Embryonic facial prominence (tissue), 1 donor: ENCODE data around the gene INS.

Experiments used
- DNase-seq: peaks from one replicate; pipeline ENCODE4 v3.0.0-alpha.2; 2016; ENCODE audit errors: extremely low spot score

INS gene

GRCh38 chr11:2144544-2145248, 16.3 kb downstream of the INS start:
- DNase-seq: no peak

- DNase-seq: no peak
Observed at GRCh38 chr11:2143799-2144543, 17.0 kb downstream of the INS start.

DNA sequence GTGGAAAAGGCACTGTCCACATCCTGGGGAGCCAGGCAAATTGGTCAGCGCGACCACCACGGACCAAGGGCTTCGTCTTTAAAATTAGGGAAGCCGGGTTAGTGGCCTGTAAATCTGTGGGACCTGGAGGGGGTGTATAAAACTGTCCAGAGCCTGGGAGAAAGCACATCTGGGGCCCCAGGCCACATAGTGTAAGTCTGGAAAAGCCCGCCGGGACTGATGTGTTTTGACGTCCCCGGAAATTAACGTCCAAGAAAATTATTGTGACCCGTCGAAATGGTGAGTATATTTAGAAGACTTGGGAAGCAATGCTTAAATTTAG, 17.6 kb downstream of the INS start:
- DNase-seq: no peak

DNA sequence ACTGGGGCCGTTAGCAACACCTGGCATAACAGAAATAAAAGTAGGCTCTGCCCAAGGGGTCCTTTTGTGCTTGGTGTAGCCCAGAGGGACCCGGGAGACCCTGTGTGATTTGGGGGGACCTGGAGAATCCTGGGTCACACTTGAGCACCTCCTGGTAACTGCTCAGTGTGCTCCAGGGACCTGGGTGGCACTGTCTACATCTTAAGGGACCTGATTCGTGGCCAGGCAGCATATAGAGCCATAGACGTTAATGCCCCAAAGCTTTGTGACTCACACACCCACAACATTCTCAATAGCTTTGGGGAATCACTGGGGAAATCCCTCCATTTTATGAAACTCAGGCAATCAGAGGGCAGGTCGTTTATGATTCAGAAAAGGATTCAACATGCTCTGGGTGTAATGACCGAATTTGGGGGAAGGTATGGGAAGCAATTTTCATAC, 18.2 kb downstream of the INS start:
- DNase-seq: no peak

DNA sequence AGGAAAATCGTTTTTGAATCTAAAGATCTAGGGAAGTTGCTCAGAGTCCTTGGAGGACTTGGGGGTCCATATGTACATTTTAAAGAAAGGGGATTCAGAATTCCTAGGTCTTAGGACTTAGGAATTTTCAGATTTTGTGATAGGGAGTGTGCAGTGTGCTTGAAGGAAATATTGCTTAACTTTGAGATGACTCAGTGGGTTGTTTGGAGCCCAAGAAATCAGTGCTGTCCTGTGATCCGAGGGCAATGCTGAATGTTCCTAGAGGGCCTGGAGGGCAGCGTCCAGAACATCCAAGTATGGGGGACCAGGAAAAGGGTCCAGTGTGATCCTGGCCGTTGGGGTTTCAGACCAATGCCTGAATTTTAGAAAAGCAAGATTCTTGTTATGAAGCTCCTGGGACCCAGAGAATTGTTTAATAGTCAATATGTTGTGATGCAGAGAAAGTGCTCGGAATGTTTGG, 18.7 kb downstream of the INS start:
- no peak for DNase-seq

GRCh38 chr11:2140411-2141400, 20.3 kb downstream of the INS start:
- DNase-seq: no peak

DNA sequence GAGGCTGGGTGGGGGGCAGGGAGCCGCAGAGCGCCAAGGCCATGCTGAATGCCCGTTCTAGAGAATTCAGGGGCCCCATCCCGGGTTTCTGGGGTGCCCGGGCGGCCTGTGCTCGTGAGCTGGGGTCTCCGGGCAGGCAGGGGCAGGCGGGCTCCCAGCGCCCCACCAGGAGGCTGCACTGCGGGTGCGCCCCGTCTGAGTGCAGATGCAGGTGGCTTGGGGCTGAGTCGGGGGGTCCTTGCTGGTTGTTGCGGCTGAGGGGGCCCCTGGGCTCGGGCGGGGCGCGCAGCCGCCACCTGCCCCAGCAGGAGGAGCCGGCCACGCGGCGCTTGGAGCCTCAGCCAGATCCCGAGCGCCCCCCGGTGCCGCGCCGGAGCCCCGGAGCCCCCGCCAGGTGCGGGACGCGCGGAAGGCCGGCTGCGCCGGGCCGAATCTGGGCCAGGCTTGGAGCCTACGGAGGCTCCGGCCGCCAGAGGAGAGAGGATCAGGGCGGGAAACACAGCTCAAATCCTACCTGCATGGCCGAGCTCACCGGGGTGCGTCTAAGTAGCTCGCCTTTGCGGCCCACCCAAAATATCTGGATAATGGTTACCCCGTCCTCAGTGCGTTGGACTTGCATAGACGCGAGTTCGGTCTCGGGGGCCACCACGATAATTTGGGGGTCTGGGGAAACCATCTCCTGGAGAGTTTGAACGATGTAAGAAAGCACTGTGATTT, 21.2 kb downstream of the INS start:
- DNase-seq: no peak

DNA sequence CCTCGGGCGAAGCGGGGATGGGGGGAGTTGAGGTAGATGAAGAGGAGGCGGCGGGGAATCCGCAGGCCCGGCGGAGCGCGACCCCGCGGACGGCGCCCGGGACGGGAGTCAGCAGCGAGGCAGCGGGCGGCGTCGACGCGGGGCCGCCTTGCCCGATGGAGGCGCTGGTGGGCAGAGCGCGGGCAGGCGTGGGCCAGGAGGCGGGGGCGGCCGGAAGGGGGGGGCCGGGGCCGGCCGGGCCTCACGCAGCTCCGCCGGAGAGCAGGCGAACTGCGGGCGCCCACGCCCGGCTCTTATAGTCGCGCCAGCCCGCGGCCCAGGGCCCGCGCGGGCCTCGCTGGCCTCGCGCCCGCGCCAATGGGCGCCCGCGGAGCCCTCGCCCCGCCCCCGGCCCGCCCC, 21.9 kb downstream of the INS start, which contains the start of gene IGF2:
TSS of gene IGF2 (minus strand) at position 267 of the 399 bp plus-strand sequence. CDS start 3,866 bp downstream, outside the sequence.
- DNase-seq: no peak

GRCh38 chr11:2138431-2139122, 22.4 kb downstream of the INS start:
- peak; percentile 38 for DNase-seq

GRCh38 chr11:2138068-2138430, 23.0 kb downstream of the INS start:
- no peak for DNase-seq

- peak; percentile 50 for DNase-seq
Observed at GRCh38 chr11:2137202-2138067, 23.6 kb downstream of the INS start.

DNA sequence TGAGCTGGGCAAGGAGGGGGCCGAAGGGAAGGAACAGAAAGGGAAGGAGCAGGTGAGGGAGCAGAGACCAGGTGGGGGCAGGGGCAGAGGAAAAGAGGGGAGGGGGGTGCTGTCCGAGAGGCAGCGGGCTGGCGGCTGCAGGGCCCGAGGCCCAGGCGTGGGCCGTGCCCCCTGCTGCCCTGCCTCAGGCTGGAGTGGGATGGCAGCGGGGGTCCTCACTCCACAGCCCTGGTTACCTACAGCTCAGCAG, 24.1 kb downstream of the INS start:
- no peak for DNase-seq

DNA sequence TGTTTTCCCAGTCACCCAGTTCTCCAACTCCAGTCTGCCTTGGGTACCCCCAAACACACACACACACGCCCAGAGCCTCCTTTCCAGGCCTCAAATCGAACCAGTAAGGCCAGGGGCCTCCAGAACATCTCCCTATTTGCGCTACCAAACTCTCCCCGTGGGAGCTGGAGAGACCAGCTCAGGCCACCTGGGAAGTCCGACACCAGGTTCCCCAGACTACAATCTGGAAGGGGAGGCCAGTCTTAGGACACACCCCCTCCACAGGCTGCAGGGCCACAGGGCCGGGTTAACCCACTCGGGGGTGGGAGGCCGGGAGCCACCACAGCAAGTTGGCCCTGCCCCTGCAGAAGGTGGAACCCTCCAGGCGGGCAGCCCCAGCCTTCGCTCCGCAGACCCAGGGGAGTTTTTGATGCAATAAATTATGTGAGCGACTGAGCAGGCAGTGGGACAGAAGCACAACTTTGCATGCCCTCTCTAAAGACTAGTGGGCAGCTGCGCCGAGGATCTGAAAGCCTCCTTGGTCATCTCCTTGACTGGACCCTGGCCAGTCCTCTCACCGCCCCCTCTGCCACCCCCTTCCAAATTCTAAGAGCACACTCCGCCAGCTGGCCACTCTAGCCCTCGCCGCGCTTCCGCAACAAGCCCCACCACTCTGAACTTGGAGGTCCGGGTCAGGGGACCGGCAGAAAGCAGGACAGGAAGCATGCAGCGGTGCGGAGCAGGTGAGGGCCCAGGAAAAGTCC, 24.6 kb downstream of the INS start:
- DNase-seq: no peak

DNA sequence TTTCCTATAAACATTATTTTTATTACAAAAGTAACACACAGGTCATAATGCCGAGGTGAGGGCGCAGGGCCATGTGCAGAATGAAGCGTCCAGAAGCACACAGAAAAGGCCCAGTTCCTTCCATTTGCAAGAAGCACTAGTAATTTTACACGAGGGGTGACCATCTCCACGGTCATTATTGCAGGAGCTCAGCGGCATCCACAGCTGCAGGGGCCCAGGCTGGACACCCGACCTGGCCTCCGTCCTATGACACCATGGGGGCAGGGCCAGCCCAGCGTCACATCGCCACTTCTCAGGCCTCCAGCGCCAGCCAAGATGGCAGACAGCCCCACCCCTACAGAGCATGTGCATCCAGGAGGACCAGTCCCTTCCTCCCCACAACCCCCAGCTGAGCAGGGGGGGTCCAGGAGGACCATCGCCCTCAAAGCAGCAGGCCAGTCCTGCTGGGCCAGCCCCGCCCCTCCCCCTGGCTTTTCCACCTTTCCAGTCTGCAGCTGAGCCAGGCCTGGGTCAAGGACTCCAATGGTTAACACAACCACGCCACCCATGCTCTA, 25.3 kb downstream of the INS start:
- no peak for DNase-seq

- DNase-seq: no peak
Observed at GRCh38 chr11:2135018-2135569, 25.9 kb downstream of the INS start.

GRCh38 chr11:2134022-2135010, 26.7 kb downstream of the INS start:
- no peak for DNase-seq

DNA sequence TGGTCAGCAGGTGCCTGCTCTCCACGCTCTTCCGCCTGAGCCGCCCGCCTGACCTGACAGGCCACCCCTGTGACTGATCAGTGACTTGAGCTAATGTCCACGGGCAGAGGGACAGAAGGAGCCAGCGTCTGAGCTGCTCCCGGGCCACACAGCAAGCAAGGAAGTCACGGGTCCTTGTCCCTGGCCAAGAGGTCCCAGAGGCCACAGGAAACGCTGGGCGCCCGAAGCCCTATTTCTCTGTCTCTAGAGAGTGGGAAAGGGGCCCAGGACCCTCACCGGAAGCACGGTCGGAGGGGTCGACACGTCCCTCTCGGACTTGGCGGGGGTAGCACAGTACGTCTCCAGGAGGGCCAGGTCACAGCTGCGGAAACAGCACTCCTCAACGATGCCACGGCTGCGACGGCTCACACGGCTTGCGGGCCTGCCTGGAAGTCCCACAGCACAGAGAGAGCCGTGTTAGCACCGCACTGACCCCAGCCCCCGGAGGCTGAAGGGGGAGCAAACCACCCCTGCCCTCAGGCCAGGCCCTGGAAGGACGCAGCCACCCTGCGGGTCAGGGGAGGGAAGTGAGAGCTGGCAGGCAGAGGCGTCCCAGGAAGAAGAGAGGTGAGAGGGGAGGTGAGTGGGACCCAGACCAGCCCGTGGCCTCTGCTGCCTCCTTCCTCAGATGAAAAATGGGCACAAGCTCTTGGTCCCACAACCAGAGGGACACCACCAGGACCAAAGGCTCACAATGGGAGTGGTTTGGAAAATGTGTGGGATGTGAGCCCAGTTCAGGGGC, 27.6 kb downstream of the INS start:
- DNase-seq: no peak
